HEK293 (cell line): ENCODE measurements around the gene SNORC.

ENCODE experiments used
- CTCF ChIA-PET: fragments of 350-600 bp; formaldehyde crosslinking; extraction: SDS; loops from one replicate; lab custom pipeline; 2021; ENCODE audit warnings: antibody characterized with exemption; lab: Yijun Ruan, JAX
- POLR2A ChIA-PET: fragments of 300-600 bp; formaldehyde crosslinking; extraction: SDS; loops from one replicate; lab custom pipeline; 2020; ENCODE audit warnings: antibody characterized with exemption, inconsistent platforms; lab: Yijun Ruan, JAX
- H3K27ac ChIP-seq: fragments of 200-500 bp; sonication (Bioruptor generic); 2 replicates; pipeline ENCODE4 v1.5.1; 2014; ENCODE audit warnings: low read depth, low read length, control low read depth, inconsistent platforms; ENCODE audit errors: extremely low read depth
- H3K36me3 ChIP-seq, 2 experiments: fragments of 200-500 bp in 1 of 2; sonication (Bioruptor generic) in 1 of 2; 1 replicate in 1 of 2; 2 replicates in 1 of 2; pipeline ENCODE4 v1.5.1; 2014 to 2017; ENCODE audit warnings: inconsistent platforms in 2 of 2, low read length in 2 of 2; ENCODE audit not compliant: control insufficient read depth in 2 of 2, insufficient read depth in 1 of 2
- H3K4me1 ChIP-seq: fragments of 200-500 bp; sonication (Bioruptor generic); 2 replicates; pipeline ENCODE4 v1.5.1; 2014; ENCODE audit warnings: mild to moderate bottlenecking, low read length, inconsistent platforms; ENCODE audit not compliant: control insufficient read depth, insufficient read depth
- H3K4me3 ChIP-seq: 2 replicates; pipeline ENCODE4 v1.5.1; 2011; ENCODE audit warnings: low read depth, mild to moderate bottlenecking, control low read depth, low read length, moderate library complexity
- H3K9me3 ChIP-seq: fragments of 200-500 bp; sonication (Bioruptor generic); 2 replicates; pipeline ENCODE4 v1.5.1; 2014; ENCODE audit warnings: low read depth, low read length, inconsistent platforms; ENCODE audit not compliant: control insufficient read depth, insufficient read depth
- ATF2 ChIP-seq: fragments of 450-650 bp; formaldehyde crosslinking; IDR thresholded peaks from 2 replicates; pipeline ENCODE4 v1.5.1; 2016; ENCODE audit warnings: missing biosample characterization, missing genetic modification characterization, low read depth
- ELK4 ChIP-seq: IDR thresholded peaks from 2 replicates; pipeline ENCODE4 v1.6.1; 2011; ENCODE audit warnings: mild to moderate bottlenecking, low read depth, low read length, borderline replicate concordance
- INSM2 ChIP-seq: fragments of 450-650 bp; formaldehyde crosslinking; IDR thresholded peaks from 2 replicates; pipeline ENCODE4 v1.5.1; 2016; ENCODE audit warnings: missing biosample characterization, missing genetic modification characterization
- TSHZ1 ChIP-seq: fragments of 450-650 bp; formaldehyde crosslinking; IDR thresholded peaks from 2 replicates; pipeline ENCODE4 v1.5.1; 2016; ENCODE audit warnings: missing biosample characterization, missing genetic modification characterization, borderline replicate concordance
- ZBTB26 ChIP-seq: fragments of 450-650 bp; formaldehyde crosslinking; optimal IDR thresholded peaks from 2 replicates; pipeline ENCODE3; 2016; ENCODE audit warnings: missing biosample characterization, mild to moderate bottlenecking, missing genetic modification characterization
- ZFP3 ChIP-seq: fragments of 450-650 bp; formaldehyde crosslinking; IDR thresholded peaks from 2 replicates; pipeline ENCODE4 v1.5.1; 2016; ENCODE audit warnings: low read depth, missing biosample characterization, missing genetic modification characterization
- ZNF37A ChIP-seq: fragments of 450-650 bp; IDR thresholded peaks from 2 replicates; pipeline ENCODE4 v1.5.1; 2018; ENCODE audit warnings: missing biosample characterization, missing genetic modification characterization
- ZNF394 ChIP-seq: fragments of 450-650 bp; formaldehyde crosslinking; IDR thresholded peaks from 2 replicates; pipeline ENCODE4 v1.5.1; 2016; ENCODE audit warnings: missing biosample characterization, missing genetic modification characterization, mild to moderate bottlenecking, moderate library complexity, borderline replicate concordance
- ZNF449 ChIP-seq: fragments of 450-650 bp; formaldehyde crosslinking; IDR thresholded peaks from 2 replicates; pipeline ENCODE4 v1.5.1; 2017; ENCODE audit warnings: missing biosample characterization, mild to moderate bottlenecking, missing genetic modification characterization, moderate library complexity
- ZNF549 ChIP-seq: fragments of 450-650 bp; IDR thresholded peaks from 2 replicates; pipeline ENCODE4 v1.5.1; 2018; ENCODE audit warnings: missing biosample characterization, missing genetic modification characterization, mild to moderate bottlenecking, inconsistent platforms, moderate library complexity
- ZNF555 ChIP-seq: fragments of 450-650 bp; formaldehyde crosslinking; conservative IDR thresholded peaks from 2 replicates; pipeline ENCODE4 v1.5.1; 2017; ENCODE audit warnings: missing biosample characterization, mild to moderate bottlenecking, missing genetic modification characterization, inconsistent platforms
- ZNF776 ChIP-seq: fragments of 450-650 bp; formaldehyde crosslinking; IDR thresholded peaks from 2 replicates; pipeline ENCODE4 v1.5.0; 2017; ENCODE audit warnings: missing biosample characterization, missing genetic modification characterization, borderline replicate concordance

Gene SNORC

GRCh38 chr2:232865165-232865564 is 4.9 kb upstream of the SNORC start (continued):
- no peak for TF ChIP-seq ZNF37A

GRCh38 chr2:232866104-232866503 is 4.0 kb upstream of the SNORC start:
- peaks cover 0 to 15% of the 10 kb centered on the region in 2 experiments; a peak in 2 of 3 replicates for H3K36me3 ChIP-seq
- TF ChIP-seq ZBTB26, result no peak
- TF ChIP-seq TSHZ1, result no peak
- TF ChIP-seq ZNF394 (tag by site-specific recombination), result no peak
- no peak for TF ChIP-seq ZNF555 (tag by site-specific recombination)
- no peak for TF ChIP-seq ELK4
- TF ChIP-seq ZNF449 (tag by site-specific recombination), result no peak
- TF ChIP-seq ZNF776 (tag by site-specific recombination), result no peak
- TF ChIP-seq INSM2 (tag by site-specific recombination), result no peak
- no peak for TF ChIP-seq ZNF549 (tag by site-specific recombination)
- no peak for TF ChIP-seq ZFP3
- no peak for TF ChIP-seq ATF2 (tag by site-specific recombination)
- ChIA-PET POLR2A (no interaction called here), CTCF (interaction anchor here (1.6 kb wide), 1 partner anchor 187 kb away, joined by 4 read pairs; no protein-coding TSS in a partner anchor)
- no peak overlapping the region for H3K27ac ChIP-seq
- no peaks in the 10 kb centered on the region for H3K4me1 ChIP-seq
- H3K9me3 ChIP-seq, result no peaks in the 10 kb centered on the region
- no peak overlapping the region for H3K4me3 ChIP-seq
